Renal cortex interstitium (tissue), 11 donors: ENCODE measurements around the gene SYNDIG1. TPM values are rescaled to one million over a fixed set of nuclear protein-coding genes. Genes with fewer than 3 reads are reported as not detected.

Experiments
- DNase-seq, 11 donors: peaks; one replicate each; pipeline ENCODE4 v3.0.0-alpha.2; 2013; ENCODE audit warnings: low read depth in 9 of 11, low spot score in 4 of 11; ENCODE audit errors: extremely low read depth in 1 of 11
- polyA plus RNA-seq, 3 donors: library from polyadenylated mRNA; unstranded; fragments of 120-200 nt; gene quantifications; one replicate each; pipeline ENCODE4 v1.2.1, GENCODE V29; 2013; ENCODE audit not compliant: insufficient read length in 3 of 3

Gene SYNDIG1
- polyA plus RNA-seq, 3 donors, result 7.5 to 10.6 (median 8.2) TPM

GRCh38 chr20:24633521-24633920 is 164.1 kb downstream of the SYNDIG1 start:
- no peak for DNase-seq

- no peak for DNase-seq
Observed at GRCh38 chr20:24634855-24635254, 165.4 kb downstream of the SYNDIG1 start.

- DNase-seq, result no peak
Observed at GRCh38 chr20:24636626-24637025, 167.2 kb downstream of the SYNDIG1 start.

GRCh38 chr20:24637087-24637486 is 167.7 kb downstream of the SYNDIG1 start:
- DNase-seq, result no peak

GRCh38 chr20:24637941-24638340 is 168.5 kb downstream of the SYNDIG1 start:
- DNase-seq, result no peak

- DNase-seq, result no peak
Observed at GRCh38 chr20:24638591-24639548, 169.4 kb downstream of the SYNDIG1 start.

- DNase-seq, result no peak
Observed at GRCh38 chr20:24640276-24640675, 170.8 kb downstream of the SYNDIG1 start.

GRCh38 chr20:24640686-24641085 is 171.3 kb downstream of the SYNDIG1 start:
- no peak for DNase-seq

GRCh38 chr20:24643731-24644626 is 174.6 kb downstream of the SYNDIG1 start:
- DNase-seq, result no peak

- DNase-seq, result no peak
Observed at GRCh38 chr20:24646321-24646720, 176.9 kb downstream of the SYNDIG1 start.

- no peak for DNase-seq
Observed at GRCh38 chr20:24647713-24648112, 178.3 kb downstream of the SYNDIG1 start.

- DNase-seq, result no peak
Observed at GRCh38 chr20:24648481-24648880, 179.1 kb downstream of the SYNDIG1 start.

GRCh38 chr20:24648919-24649318 is 179.5 kb downstream of the SYNDIG1 start:
- DNase-seq, result no peak

- DNase-seq, result no peak
Observed at GRCh38 chr20:24649787-24650490, 180.5 kb downstream of the SYNDIG1 start.

GRCh38 chr20:24651171-24651975 is 181.9 kb downstream of the SYNDIG1 start:
- DNase-seq, result no peak

- no peak for DNase-seq
Observed at GRCh38 chr20:24651976-24652345, 182.5 kb downstream of the SYNDIG1 start.

- no peak for DNase-seq
Observed at GRCh38 chr20:24653306-24653705, 183.9 kb downstream of the SYNDIG1 start.

- DNase-seq, result no peak
Observed at GRCh38 chr20:24654425-24654824, 185.0 kb downstream of the SYNDIG1 start.

- DNase-seq, result no peak
Observed at GRCh38 chr20:24656391-24656790, 187.0 kb downstream of the SYNDIG1 start.
